ENCODE data around the gene IGSF6. TPM values are rescaled to one million over a fixed set of nuclear protein-coding genes. Genes with fewer than 3 reads are reported as not detected.

The IGSF6 gene
- total and polyA plus RNA-seq, 12 donors = 0.55 to 14.5 (median 1.7) TPM

DNA sequence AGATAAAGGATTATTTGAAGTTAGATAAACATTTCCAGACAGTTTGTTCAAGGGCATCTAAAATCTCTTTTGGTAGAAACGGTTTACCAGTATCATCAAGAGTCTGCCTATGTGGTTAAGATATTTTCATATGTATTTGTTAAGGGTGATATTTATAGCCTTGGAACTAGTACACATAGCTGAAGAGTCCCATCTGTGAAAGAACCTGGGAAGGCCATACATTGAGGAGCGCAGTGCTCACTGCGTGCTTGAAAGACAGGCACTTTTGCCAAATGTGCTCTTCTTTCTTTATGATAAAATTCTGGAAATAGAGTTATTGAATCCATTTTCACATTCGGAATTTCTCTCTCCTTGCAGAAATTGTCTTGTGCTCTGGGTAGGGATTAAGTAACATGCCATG lies 7.7 kb downstream of the IGSF6 start:
- H3K27ac ChIP-seq = peak overlapping the region in 8 of 10 donors; percentile 46 to 86 (median 69)
- TF ChIP-seq, protein P1, sequence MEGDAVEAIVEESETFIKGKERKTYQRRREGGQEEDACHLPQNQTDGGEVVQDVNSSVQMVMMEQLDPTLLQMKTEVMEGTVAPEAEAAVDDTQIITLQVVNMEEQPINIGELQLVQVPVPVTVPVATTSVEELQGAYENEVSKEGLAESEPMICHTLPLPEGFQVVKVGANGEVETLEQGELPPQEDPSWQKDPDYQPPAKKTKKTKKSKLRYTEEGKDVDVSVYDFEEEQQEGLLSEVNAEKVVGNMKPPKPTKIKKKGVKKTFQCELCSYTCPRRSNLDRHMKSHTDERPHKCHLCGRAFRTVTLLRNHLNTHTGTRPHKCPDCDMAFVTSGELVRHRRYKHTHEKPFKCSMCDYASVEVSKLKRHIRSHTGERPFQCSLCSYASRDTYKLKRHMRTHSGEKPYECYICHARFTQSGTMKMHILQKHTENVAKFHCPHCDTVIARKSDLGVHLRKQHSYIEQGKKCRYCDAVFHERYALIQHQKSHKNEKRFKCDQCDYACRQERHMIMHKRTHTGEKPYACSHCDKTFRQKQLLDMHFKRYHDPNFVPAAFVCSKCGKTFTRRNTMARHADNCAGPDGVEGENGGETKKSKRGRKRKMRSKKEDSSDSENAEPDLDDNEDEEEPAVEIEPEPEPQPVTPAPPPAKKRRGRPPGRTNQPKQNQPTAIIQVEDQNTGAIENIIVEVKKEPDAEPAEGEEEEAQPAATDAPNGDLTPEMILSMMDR (IDR thresholded peaks at IDR 0.05) = no peak
- ATAC-seq (no peak), DNase-seq (no peak)
- 78 to 79% methylated on average over 4 of the region's 4 CpGs for WGBS, 2 donors
- H3K4me3 ChIP-seq = peak overlapping the region in 5 of 10 donors; percentile 35 to 49 (median 43)
- intact Hi-C loops (cut with DNase I) = loop anchor here in 5 of 10 donors (5.0 to 10.0 kb wide), 5 partner anchors 42 to 308 kb away; partner anchors contain the start of genes METTL9 (in 2 of the 5) and UQCRC2 (in 1 of the 5)
- peaks cover 0 to 57% (median 0%) of the 10 kb centered on the region in 9 donors for H3K36me3 ChIP-seq
- H3K9me3 ChIP-seq = no peaks in the 10 kb centered on the region
- H3K4me1 ChIP-seq = peaks cover 4 to 74% (median 27%) of the 10 kb centered on the region in 9 donors
- no peaks in the 10 kb centered on the region for H3K27me3 ChIP-seq

DNA sequence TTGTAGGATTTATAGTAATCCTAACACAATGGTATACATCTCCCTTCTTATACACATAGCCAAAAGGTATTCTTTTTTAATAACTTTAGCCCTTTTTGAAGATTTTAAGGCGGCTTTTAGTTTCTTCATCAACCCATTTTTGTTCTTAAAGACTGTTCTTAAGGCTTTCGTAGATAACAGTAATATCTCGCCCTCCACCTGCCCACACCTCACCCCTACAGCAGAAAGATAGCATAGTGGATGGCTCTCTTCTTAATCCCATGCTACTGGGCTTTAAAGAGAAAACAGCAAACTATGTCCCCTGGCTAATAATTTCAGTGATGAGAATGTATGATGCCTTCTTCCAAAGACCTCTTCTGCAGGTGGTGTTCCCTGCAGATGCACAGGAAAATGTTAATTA lies 8.6 kb downstream of the IGSF6 start:
- H3K4me3 ChIP-seq = no peak overlapping the region
- intact Hi-C loops (cut with DNase I) = loop anchor here in 5 of 10 donors (5.0 to 10.0 kb wide), 4 partner anchors 41 to 61 kb away; partner anchors contain the start of gene METTL9 (in 2 of the 5)
- DNase-seq (no peak), ATAC-seq (no peak)
- no peaks in the 10 kb centered on the region for H3K27me3 ChIP-seq
- H3K36me3 ChIP-seq = peaks cover 0 to 49% (median 0%) of the 10 kb centered on the region in 9 donors
- H3K4me1 ChIP-seq = peaks cover 4 to 66% (median 27%) of the 10 kb centered on the region in 9 donors
- no peaks in the 10 kb centered on the region for H3K9me3 ChIP-seq
- 97 to 98% methylated on average over 3 of the region's 3 CpGs for WGBS, 2 donors
- no peak overlapping the region for H3K27ac ChIP-seq
- TF ChIP-seq, protein P1 (IDR thresholded peaks at IDR 0.05) = no peak

DNA sequence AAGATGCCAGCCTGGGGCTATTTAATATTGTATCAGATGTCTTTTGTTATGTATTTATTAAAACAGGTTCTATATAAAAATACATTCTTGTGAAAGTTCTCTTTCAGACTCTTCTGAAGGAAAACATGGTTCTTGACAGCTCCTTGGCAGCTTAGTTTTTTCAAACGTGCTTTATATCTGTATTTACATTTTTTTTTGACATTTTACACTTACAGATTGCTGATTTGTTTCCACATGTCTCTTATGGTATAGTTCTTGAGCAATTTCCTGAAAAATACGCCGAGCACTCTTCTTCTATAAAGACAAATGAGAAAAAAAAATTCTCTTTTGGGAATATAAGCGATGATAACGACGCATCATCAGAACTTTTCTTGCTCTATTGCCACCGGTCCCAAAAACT lies 9.5 kb downstream of the IGSF6 start:
- intact Hi-C loops (cut with DNase I) = loop anchor here in 5 of 10 donors (5.0 to 10.0 kb wide), 4 partner anchors 41 to 61 kb away; partner anchors contain the start of gene METTL9 (in 2 of the 5)
- Histone ChIP-seq H3K36me3 (peaks cover 0 to 43% (median 0%) of the 10 kb centered on the region in 9 donors), H3K27ac (no peak overlapping the region), H3K9me3 (no peaks in the 10 kb centered on the region), H3K27me3 (no peaks in the 10 kb centered on the region), H3K4me3 (no peak overlapping the region), H3K4me1 (peaks cover 4 to 56% (median 27%) of the 10 kb centered on the region in 9 donors)
- TF ChIP-seq, protein P1 (IDR thresholded peaks at IDR 0.05) = no peak
- ATAC-seq = no peak
- no peak for DNase-seq
- WGBS, 2 donors = 67 to 70% methylated on average over 7 of the region's 7 CpGs

DNA sequence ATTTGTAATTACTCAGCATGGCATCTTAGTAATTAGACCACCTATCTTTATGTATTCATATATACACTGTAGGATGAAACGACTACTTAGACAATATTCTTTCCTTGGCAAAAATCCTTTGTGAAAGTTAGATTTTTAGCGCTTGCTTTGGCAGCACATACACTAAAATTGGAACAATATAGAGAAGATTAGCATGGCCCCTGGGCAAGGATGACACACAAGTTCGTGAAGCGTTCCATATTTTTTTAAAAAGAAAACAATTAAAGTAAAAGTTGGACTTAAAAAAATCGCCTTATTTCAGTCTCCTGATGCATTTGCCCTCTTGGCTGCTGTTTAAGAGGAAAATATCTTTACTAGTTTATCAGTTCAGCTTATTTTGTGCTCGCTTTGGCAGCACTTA lies 10.5 kb downstream of the IGSF6 start:
- Histone ChIP-seq H3K27ac (peak overlapping the region in 1 of 10 donors; percentile 29), H3K4me3 (no peak overlapping the region), H3K9me3 (no peaks in the 10 kb centered on the region), H3K4me1 (peaks cover 4 to 47% (median 26%) of the 10 kb centered on the region in 9 donors), H3K27me3 (no peaks in the 10 kb centered on the region), H3K36me3 (peaks cover 0 to 33% (median 0%) of the 10 kb centered on the region in 9 donors)
- DNase-seq (no peak), ATAC-seq (no peak)
- 70 to 73% methylated on average over 6 of the region's 6 CpGs for WGBS, 2 donors
- intact Hi-C loops (cut with DNase I) = loop anchor here in 6 of 10 donors (2.0 to 10.0 kb wide), 5 partner anchors 40 to 60 kb away; partner anchors contain the start of gene METTL9 (in 2 of the 6)
- TF ChIP-seq, protein P1 (IDR thresholded peaks at IDR 0.05) = no peak
